Uterus (tissue), 4 donors: Measurements from ENCODE around the gene SLC34A2. TPM values are rescaled to one million over a fixed set of nuclear protein-coding genes. Genes with fewer than 3 reads are reported as not detected.

Experiments used
- DNase-seq, 2 donors: peaks; one replicate each; pipeline ENCODE4 v3.0.0-alpha.2; 2019 to 2020
- H3K27ac ChIP-seq, 2 donors: fragments of 200-600 bp; sonication (generic); 1 replicate in 1 of 2; 2 replicates in 1 of 2; pipeline ENCODE4 v1.5.1; 2016 to 2018
- H3K27me3 ChIP-seq, 2 donors: fragments of 200-600 bp; sonication (generic); one replicate each; pipeline ENCODE4 v1.5.1; 2018 to 2019; ENCODE audit warnings: control low read depth in 1 of 2
- H3K36me3 ChIP-seq, 2 donors: fragments of 200-600 bp; sonication (generic); one replicate each; pipeline ENCODE4 v1.5.1; 2019; ENCODE audit warnings: control low read depth in 1 of 2
- H3K4me1 ChIP-seq, 2 donors: fragments of 200-600 bp; sonication (generic); one replicate each; pipeline ENCODE4 v1.5.1; 2018 to 2019; ENCODE audit warnings: control low read depth in 1 of 2
- H3K4me3 ChIP-seq, 2 donors: fragments of 200-600 bp; sonication (generic); 1 replicate in 1 of 2; 2 replicates in 1 of 2; pipeline ENCODE4 v1.5.1; 2018 to 2019; ENCODE audit warnings: mild to moderate bottlenecking in 1 of 2
- H3K9me3 ChIP-seq, 2 donors: fragments of 200-600 bp; sonication (generic); one replicate each; pipeline ENCODE4 v1.5.1; 2019; ENCODE audit warnings: control low read depth in 1 of 2
- CTCF ChIP-seq, 4 experiments: fragments of 200-600 bp in 2 of 4; fragments of 450-650 bp in 2 of 4; sonication (generic) in 2 of 4; IDR thresholded peaks; one replicate each; pipeline ENCODE4 v1.5.1; 2016 to 2019; ENCODE audit warnings: antibody characterized with exemption in 4 of 4, mild to moderate bottlenecking in 2 of 4, moderate library complexity in 1 of 4
- POLR2A ChIP-seq, 2 donors: fragments of 450-650 bp; IDR thresholded peaks; one replicate each; pipeline ENCODE4 v1.6.1; 2016; ENCODE audit warnings: antibody characterized with exemption in 2 of 2, mild to moderate bottlenecking in 1 of 2, moderate library complexity in 1 of 2
- intact Hi-C: fragments of 100-400 bp; cut with DNase I; formaldehyde crosslinking; loops from one replicate; pipeline ENCODE4 v1.15.1; 2023; ENCODE audit warnings: low total_unique reads
- small RNA-seq: library from RNA; depleted of rRNA; stranded (forward); fragments of <200 nt; gene quantifications from one replicate; pipeline ENCODE3, GENCODE V24; 2016
- total RNA-seq, 4 donors: library from RNA; depleted of rRNA in 3 of 4; stranded (reverse); fragments of >200 nt in 3 of 4; gene quantifications; one replicate each; pipeline versions ENCODE4 v1.1.0 to v1.2.4, GENCODE V29; 2014 to 2023
- donor health status: DM: yes; HTN: yes; CAD: no.

Gene SLC34A2
- total RNA-seq, 4 donors from 2014 or later: 2.6 to 31.2 (median 4.1) TPM; not detected in 1

DNA sequence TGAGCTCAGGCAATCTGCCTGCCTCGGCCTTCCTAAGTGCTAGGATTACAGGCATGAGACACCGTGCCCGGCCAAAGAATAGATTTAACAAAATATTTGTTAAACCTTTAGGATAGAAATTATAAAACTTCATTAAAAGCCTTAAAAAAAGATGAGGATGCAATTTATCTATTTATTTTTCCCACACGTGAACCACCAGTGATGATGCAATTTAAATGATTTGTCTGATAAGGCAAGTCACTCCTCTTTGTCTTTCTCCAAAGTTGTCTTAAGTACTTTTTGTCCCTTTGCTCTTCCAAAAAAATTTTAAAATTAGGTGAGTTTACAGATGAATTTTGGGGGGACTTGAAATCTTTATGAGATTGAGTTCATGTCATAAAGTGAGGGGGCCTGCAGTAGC is 58.2 kb downstream of the SLC34A2 start:
- Histone ChIP-seq H3K27me3 (no peaks in the 10 kb centered on the region), H3K9me3 (no peaks in the 10 kb centered on the region), H3K36me3 (no peaks in the 10 kb centered on the region), H3K4me1 (no peaks in the 10 kb centered on the region), H3K27ac (no peak overlapping the region), H3K4me3 (no peak overlapping the region)
- TF ChIP-seq CTCF (IDR thresholded peaks at IDR 0.05) (no peak), POLR2A (IDR thresholded peaks at IDR 0.05) (no peak)
- intact Hi-C loops: no loop called here
- DNase-seq: no peak

DNA sequence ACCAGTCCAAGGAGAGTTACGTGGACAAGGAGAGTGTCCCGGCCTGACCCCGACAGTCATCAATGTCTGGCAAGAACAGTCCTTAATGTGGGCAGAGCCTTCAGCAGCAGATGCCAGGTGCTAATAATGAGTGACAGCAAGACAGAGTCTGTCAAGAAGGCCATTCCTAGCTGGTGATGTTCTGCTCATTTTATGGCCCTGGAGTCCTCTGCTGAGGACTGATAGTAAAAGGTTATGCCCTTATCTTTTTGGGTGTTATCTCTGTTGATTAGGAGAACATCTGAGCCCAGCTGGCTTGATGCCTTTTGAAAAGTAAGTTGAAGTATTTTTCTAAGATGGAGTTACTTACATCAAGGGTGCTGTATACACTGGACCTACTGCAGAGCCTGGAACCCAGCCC is 67.3 kb downstream of the SLC34A2 start:
- TF ChIP-seq CTCF (IDR thresholded peaks at IDR 0.05): no peak
- no peak for TF ChIP-seq POLR2A (IDR thresholded peaks at IDR 0.05)
- intact Hi-C loops: no loop called here
- DNase-seq: no peak

DNA sequence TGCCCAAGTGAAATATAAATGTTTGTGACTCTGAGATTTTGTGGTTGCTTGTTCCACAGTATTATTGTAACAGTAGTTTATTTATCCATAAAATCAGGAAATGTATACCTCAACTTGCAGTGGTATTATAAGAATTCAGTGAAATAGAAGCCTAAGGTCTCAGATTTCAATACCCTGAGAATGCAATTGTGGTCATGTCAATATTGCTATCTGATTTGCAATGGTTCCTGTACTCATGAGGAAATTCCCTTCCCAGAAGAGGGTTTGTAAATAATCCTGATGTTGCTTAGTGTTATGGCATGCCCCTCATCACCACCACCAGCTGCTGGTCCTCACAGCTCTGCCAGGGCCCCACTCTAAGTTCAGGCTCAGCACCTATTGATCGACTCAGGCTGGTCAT is 67.8 kb downstream of the SLC34A2 start:
- H3K4me3 ChIP-seq: no peak overlapping the region
- intact Hi-C loops: no loop called here
- DNase-seq: no peak
- TF ChIP-seq POLR2A (IDR thresholded peaks at IDR 0.05): no peak
- no peak for TF ChIP-seq CTCF (IDR thresholded peaks at IDR 0.05)
- no peaks in the 10 kb centered on the region for H3K27me3 ChIP-seq
- H3K9me3 ChIP-seq: no peaks in the 10 kb centered on the region
- H3K27ac ChIP-seq: no peak overlapping the region
- H3K4me1 ChIP-seq: no peaks in the 10 kb centered on the region
- H3K36me3 ChIP-seq: no peaks in the 10 kb centered on the region

More for the DNA sequence above, 67.3 kb downstream of the SLC34A2 start:
- Histone ChIP-seq H3K9me3 (no peaks in the 10 kb centered on the region), H3K27me3 (no peaks in the 10 kb centered on the region), H3K4me3 (no peak overlapping the region), H3K27ac (no peak overlapping the region), H3K4me1 (no peaks in the 10 kb centered on the region), H3K36me3 (no peaks in the 10 kb centered on the region)

DNA sequence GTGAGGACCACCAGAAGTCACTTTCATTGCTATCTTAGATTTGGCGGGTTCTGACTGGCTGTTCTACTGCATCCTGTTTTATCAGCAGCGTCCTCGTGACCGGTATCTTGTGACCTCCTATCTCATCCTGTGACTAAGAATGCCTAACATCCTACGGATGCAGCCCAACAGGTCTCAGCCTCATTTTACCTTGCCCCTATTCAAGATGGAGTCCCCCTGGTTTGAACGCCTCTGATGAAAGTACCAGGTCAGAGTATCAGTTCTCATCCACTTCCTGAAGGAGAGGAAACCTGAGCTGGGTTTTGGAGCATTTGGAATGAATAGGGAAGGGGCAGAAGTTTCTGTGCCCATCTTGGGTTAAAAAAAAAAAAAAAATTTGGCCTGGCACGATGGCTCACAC is 70.2 kb downstream of the SLC34A2 start:
- Histone ChIP-seq H3K4me1 (no peaks in the 10 kb centered on the region), H3K27me3 (no peaks in the 10 kb centered on the region), H3K9me3 (no peaks in the 10 kb centered on the region), H3K27ac (no peak overlapping the region), H3K4me3 (no peak overlapping the region), H3K36me3 (no peaks in the 10 kb centered on the region)
- intact Hi-C loops: no loop called here
- no peak for DNase-seq
- TF ChIP-seq POLR2A (IDR thresholded peaks at IDR 0.05) (no peak), CTCF (IDR thresholded peaks at IDR 0.05) (no peak)

GRCh38 chr4:25727711-25728493 is 72.3 kb downstream of the SLC34A2 start:
- no peak overlapping the region for H3K4me3 ChIP-seq
- no peak for DNase-seq
- no peaks in the 10 kb centered on the region for H3K9me3 ChIP-seq
- intact Hi-C loops: no loop called here
- no peaks in the 10 kb centered on the region for H3K4me1 ChIP-seq
- TF ChIP-seq CTCF (IDR thresholded peaks at IDR 0.05): no peak
- no peak for TF ChIP-seq POLR2A (IDR thresholded peaks at IDR 0.05)
- no peaks in the 10 kb centered on the region for H3K36me3 ChIP-seq
- no peaks in the 10 kb centered on the region for H3K27me3 ChIP-seq
- no peak overlapping the region for H3K27ac ChIP-seq

Small RNAs within 50 kb of the gene (small RNA-seq; reads per million reads assigned to genes)
- not detected for gene AC092436.3
- gene MTND4LP22: not detected
- gene RPS29P11: not detected

Other genes starting within 250 kb of the SLC34A2 start
- 10 to 100 TPM in 3 of 4 donors, 1 to 10 TPM in 1; 4.1 to 46.1 (median 21.2) TPM for gene SEL1L3, start 207.1 kb downstream of the SLC34A2 start, total RNA-seq